HCT116 (cell line): ENCODE results near the gene RTN4RL2. TPM values are rescaled to one million over a fixed set of nuclear protein-coding genes. Genes with fewer than 3 reads are reported as not detected.

ENCODE experiments used
- ATAC-seq: fragments of 200-7000 bp; cut with Tn5 transposase; 2 replicates; pipeline ENCODE4 v1.9.1; 2020; ENCODE audit warnings: mild to moderate bottlenecking, moderate library complexity
- BruUV-seq: library from RNA; stranded (reverse); fragments of 400-500 nt; replicated peaks from 2 replicates; lab custom pipeline; 2021; lab: Mats Ljungman, UMichigan
- CTCF ChIA-PET: fragments of 300-600 bp; sonication (Branson Sonifier 250); formaldehyde crosslinking; loops from one replicate; lab custom pipeline; 2021; ENCODE audit warnings: antibody characterized with exemption; lab: Charles Lee
- POLR2A ChIA-PET: fragments of 300-600, 350-600 bp; sonication (Branson Sonifier 250); formaldehyde crosslinking; loops from one replicate; lab custom pipeline; 2021; ENCODE audit warnings: antibody characterized with exemption; lab: Charles Lee
- RAD21 ChIA-PET, 2 experiments: fragments of 300-600 bp; sonication (Branson Sonifier 250); formaldehyde crosslinking; loops; one replicate each; lab custom pipeline; 2023; ENCODE audit warnings: low total read pairs in 2 of 2; ENCODE audit not compliant: uncharacterized antibody in 2 of 2, unreplicated experiment in 2 of 2, low non-redundant PET in 1 of 2; lab: Charles Lee
- DNase-seq: peaks from one replicate; pipeline ENCODE4 v3.0.0-alpha.2; 2010; ENCODE audit warnings: low read depth, low spot score
- H2AFZ ChIP-seq: fragments of 200-600 bp; shearing (Covaris generic), sonication (generic); 2 replicates; pipeline ENCODE4 v1.6.1; 2017; ENCODE audit warnings: low read depth, mixed run types, mixed read lengths, antibody characterized with exemption, low read length; ENCODE audit not compliant: poor library complexity, severe bottlenecking
- H3K27ac ChIP-seq: 2 replicates; pipeline ENCODE4 v1.5.1; 2012; ENCODE audit warnings: low read depth, low read length
- H3K27me3 ChIP-seq: fragments of 200-600 bp; sonication (generic); 2 replicates; pipeline ENCODE4 v1.6.1; 2016; ENCODE audit warnings: mixed run types, low read length, mixed read lengths; ENCODE audit not compliant: insufficient read depth
- H3K36me3 ChIP-seq, 2 experiments: fragments of 200-500 bp in 1 of 2; fragments of 200-600 bp in 1 of 2; sonication (Bioruptor generic) in 1 of 2; sonication (generic) in 1 of 2; 2 replicates each; pipeline versions ENCODE4 v1.5.1 to v1.6.1; 2014 to 2016; ENCODE audit warnings: low read length in 2 of 2, inconsistent platforms in 1 of 2, mixed read lengths in 1 of 2, mixed run types in 1 of 2; ENCODE audit not compliant: insufficient read depth in 2 of 2, control insufficient read depth in 1 of 2
- H3K4me1 ChIP-seq, 2 experiments: fragments of 200-600 bp in 1 of 2; sonication (generic) in 1 of 2; 2 replicates each; pipeline versions ENCODE4 v1.5.1 to v1.6.1; 2012 to 2017; ENCODE audit warnings: low read length in 2 of 2, inconsistent platforms in 1 of 2, mild to moderate bottlenecking in 1 of 2, mixed read lengths in 1 of 2, mixed run types in 1 of 2, moderate library complexity in 1 of 2; ENCODE audit not compliant: insufficient read depth in 2 of 2, control insufficient read depth in 1 of 2
- H3K4me2 ChIP-seq: fragments of 200-600 bp; sonication (generic); 2 replicates; pipeline ENCODE4 v1.6.1; 2017; ENCODE audit warnings: mixed run types, low read length, mixed read lengths
- H3K4me3 ChIP-seq, 2 experiments: fragments of 200-600 bp in 1 of 2; sonication (generic) in 1 of 2; replicated peaks in 1 of 2; 2 replicates each; pipeline ENCODE4 v1.5.1; 2011 to 2016; ENCODE audit warnings: low read length in 2 of 2, control low read depth in 1 of 2, low read depth in 1 of 2, mild to moderate bottlenecking in 1 of 2, mixed read lengths in 1 of 2, mixed run types in 1 of 2
- H3K79me2 ChIP-seq: fragments of 200-600 bp; sonication (generic); 2 replicates; pipeline ENCODE4 v1.6.1; 2017; ENCODE audit warnings: mild to moderate bottlenecking, mixed run types, low read length, moderate library complexity, mixed read lengths; ENCODE audit not compliant: insufficient read depth
- H3K9ac ChIP-seq: fragments of 200-600 bp; sonication (generic); 2 replicates; pipeline ENCODE4 v1.6.1; 2016; ENCODE audit warnings: low read length, mixed read lengths
- H3K9me2 ChIP-seq: fragments of 200-600 bp; sonication (generic), shearing (Covaris generic); 2 replicates; pipeline ENCODE4 v1.6.1; 2017; ENCODE audit warnings: mixed run types, mild to moderate bottlenecking, moderate library complexity; ENCODE audit not compliant: insufficient read depth
- H3K9me3 ChIP-seq, 2 experiments: fragments of 200-500 bp in 1 of 2; fragments of 200-600 bp in 1 of 2; sonication (Bioruptor generic) in 1 of 2; sonication (generic) in 1 of 2; 2 replicates each; pipeline ENCODE4 v1.6.1; 2014 to 2017; ENCODE audit warnings: low read length in 2 of 2, mixed read lengths in 2 of 2, inconsistent platforms in 1 of 2, low read depth in 1 of 2, mild to moderate bottlenecking in 1 of 2, mixed run types in 1 of 2, moderate library complexity in 1 of 2; ENCODE audit not compliant: control insufficient read depth in 1 of 2, insufficient read depth in 1 of 2
- H4K20me1 ChIP-seq: fragments of 200-600 bp; sonication (generic), shearing (Covaris generic); 2 replicates; pipeline ENCODE4 v1.6.1; 2017; ENCODE audit warnings: mixed run types, mild to moderate bottlenecking, moderate library complexity; ENCODE audit not compliant: insufficient read depth
- CTCF ChIP-seq, 3 experiments: fragments of 200-600 bp in 1 of 3; sonication (generic) in 1 of 3; IDR thresholded peaks in 2 of 3; conservative IDR thresholded peaks in 1 of 3; 2 replicates each; pipeline ENCODE4 v1.5.1; 2012 to 2017; ENCODE audit warnings: low read depth in 2 of 3, low read length in 2 of 3, antibody characterized with exemption in 1 of 3, borderline replicate concordance in 1 of 3, control low read depth in 1 of 3, mild to moderate bottlenecking in 1 of 3, mixed read lengths in 1 of 3, mixed run types in 1 of 3, moderate library complexity in 1 of 3; ENCODE audit not compliant: insufficient read depth in 1 of 3
- FOSL1 ChIP-seq: IDR thresholded peaks from 2 replicates; pipeline ENCODE4 v1.6.1; 2012; ENCODE audit warnings: low read depth
- JUND ChIP-seq: IDR thresholded peaks from 2 replicates; pipeline ENCODE4 v1.6.1; 2012
- POLR2A ChIP-seq: IDR thresholded peaks from 2 replicates; pipeline ENCODE4 v1.7.0; 2011; ENCODE audit warnings: borderline replicate concordance; ENCODE audit not compliant: insufficient read depth, insufficient read length; ENCODE audit errors: extremely low read depth
- SIN3A ChIP-seq: IDR thresholded peaks from 2 replicates; pipeline ENCODE4 v1.6.1; 2012; ENCODE audit warnings: low read depth
- SRF ChIP-seq: IDR thresholded peaks from 2 replicates; pipeline ENCODE4 v1.6.1; 2012; ENCODE audit warnings: low read depth
- YY1 ChIP-seq: IDR thresholded peaks from 2 replicates; pipeline ENCODE4 v1.6.1; 2011; ENCODE audit warnings: low read length, low read depth, moderate library complexity, mild to moderate bottlenecking; ENCODE audit not compliant: insufficient replicate concordance; ENCODE audit errors: extremely low read depth
- ZNF274 ChIP-seq: fragments of 200-500 bp; sonication (Bioruptor generic); IDR thresholded peaks from 2 replicates; pipeline ENCODE4 v1.6.1; 2014; ENCODE audit warnings: mild to moderate bottlenecking, low read depth, low read length, inconsistent platforms
- intact Hi-C: fragments of 100-400 bp; cut with micrococcal nuclease; formaldehyde crosslinking; loops from 2 replicates; pipeline ENCODE4 v1.10.0; 2022
- total RNA-seq: library from RNA; stranded (reverse); gene quantifications from one replicate; pipeline ENCODE4 v1.2.1, GENCODE V29; 2021; ENCODE audit not compliant: unreplicated experiment

RTN4RL2 gene
- total RNA-seq, 1 experiment from 2014 or later = 24.0 TPM

GRCh38 chr11:57429946-57430345 lies 30.4 kb upstream of the RTN4RL2 start:
- TF ChIP-seq SIN3A = no peak
- TF ChIP-seq, all 23 proteins: peak for 0
- Histone ChIP-seq H3K9ac (no peak overlapping the region), H3K4me2 (no peak overlapping the region), H2AFZ (no peak overlapping the region), H3K4me3 (no peak overlapping the region), H3K9me3 (no peaks in the 10 kb centered on the region), H3K79me2 (peaks cover 8% of the 10 kb centered on the region; the same call in 1 of the 2 replicates), H3K36me3 (no peaks in the 10 kb centered on the region), H3K27ac (no peak overlapping the region), H3K27me3 (peaks cover 20% of the 10 kb centered on the region), H3K4me1 (peaks cover 9 to 21% of the 10 kb centered on the region in 2 experiments), H4K20me1 (no peaks in the 10 kb centered on the region), H3K9me2 (no peaks in the 10 kb centered on the region)
- ChIA-PET CTCF (no interaction called here), POLR2A (no interaction called here), RAD21 (no interaction called here)
- ATAC-seq = no peak
- BruUV-seq = no TSS peak
- intact Hi-C loops = no loop called here
- DNase-seq = no peak

GRCh38 chr11:57430952-57431351 lies 29.4 kb upstream of the RTN4RL2 start:
- intact Hi-C loops = no loop called here
- H3K9ac ChIP-seq = no peak overlapping the region
- POLR2A ChIA-PET = interaction anchor here (0.8 kb wide), 1 partner anchor 11 kb away, joined by 3 read pairs; no protein-coding TSS in a partner anchor

More at GRCh38 chr11:57430952-57431351, 29.4 kb upstream of the RTN4RL2 start:
- peaks cover 22% of the 10 kb centered on the region for H3K27me3 ChIP-seq
- no TSS peak for BruUV-seq
- no peak overlapping the region for H3K27ac ChIP-seq
- no peaks in the 10 kb centered on the region for H3K36me3 ChIP-seq
- ChIA-PET CTCF (no interaction called here), RAD21 (no interaction called here)
- peaks cover 6 to 15% of the 10 kb centered on the region in 2 experiments for H3K4me1 ChIP-seq
- no peak overlapping the region for H2AFZ ChIP-seq
- no peaks in the 10 kb centered on the region for H4K20me1 ChIP-seq
- no peak overlapping the region for H3K4me3 ChIP-seq
- no peak for TF ChIP-seq FOSL1
- no peak for TF ChIP-seq CTCF (IDR thresholded peaks at IDR 0.05 in 2 of 3, conservative IDR thresholded peaks at IDR 0.05 in 1 of 3; ENCODE audit: borderline replicate concordance in 1 of 3, insufficient read depth in 1 of 3, low read depth in 2 of 3, low read length in 2 of 3)
- TF ChIP-seq ZNF274 = no peak
- no peak for TF ChIP-seq JUND
- TF ChIP-seq SRF = no peak
- no peak for TF ChIP-seq POLR2A
- TF ChIP-seq YY1 = no peak
- H3K4me2 ChIP-seq = no peak overlapping the region
- no peak for ATAC-seq
- no peaks in the 10 kb centered on the region for H3K9me2 ChIP-seq
- H3K9me3 ChIP-seq = no peaks in the 10 kb centered on the region
- no peak for DNase-seq
- peaks cover 4% of the 10 kb centered on the region; the same call in 1 of the 2 replicates for H3K79me2 ChIP-seq
